Panc1 (cell line): ENCODE data around the gene CNNM2. TPM values are rescaled to one million over a fixed set of nuclear protein-coding genes. Genes with fewer than 3 reads are reported as not detected.

Experiments used
- ATAC-seq: fragments of 200-7000 bp; cut with Tn5 transposase; 2 replicates; pipeline ENCODE4 v1.9.1; 2020; ENCODE audit warnings: mild to moderate bottlenecking, moderate library complexity
- BruUV-seq: library from RNA; stranded (reverse); fragments of 400-500 nt; replicated peaks from 2 replicates; lab custom pipeline; 2021; lab: Mats Ljungman, UMichigan
- CTCF ChIA-PET: fragments of 300-600 bp; sonication (Branson Sonifier 250); formaldehyde crosslinking; loops from one replicate; lab custom pipeline; 2022; ENCODE audit warnings: antibody characterized with exemption; lab: Charles Lee
- POLR2A ChIA-PET: fragments of 300-600 bp; sonication (Branson Sonifier 250); formaldehyde crosslinking; loops from one replicate; lab custom pipeline; 2022; ENCODE audit warnings: antibody characterized with exemption; lab: Charles Lee
- DNase-seq: peaks from one replicate; pipeline ENCODE4 v3.0.0-alpha.2; 2010; ENCODE audit warnings: low read depth, low spot score
- H3K27ac ChIP-seq: 2 replicates; pipeline ENCODE4 v1.5.1; 2011; ENCODE audit warnings: mild to moderate bottlenecking, low read length, inconsistent platforms
- H3K27me3 ChIP-seq: fragments of 200-500 bp; sonication (Bioruptor generic); 2 replicates; pipeline ENCODE4 v1.6.0; 2014; ENCODE audit warnings: low read length, inconsistent platforms; ENCODE audit not compliant: control insufficient read depth, insufficient read depth
- H3K36me3 ChIP-seq: fragments of 200-500 bp; sonication (Bioruptor generic); 2 replicates; pipeline ENCODE4 v1.5.1; 2014; ENCODE audit warnings: inconsistent platforms, mild to moderate bottlenecking, low read length, moderate library complexity; ENCODE audit not compliant: control insufficient read depth, insufficient read depth
- H3K4me1 ChIP-seq: 2 replicates; pipeline ENCODE4 v1.5.1; 2011; ENCODE audit warnings: inconsistent platforms, mild to moderate bottlenecking, low read length, moderate library complexity; ENCODE audit not compliant: control insufficient read depth, insufficient read depth
- H3K4me3 ChIP-seq, 2 experiments: 2 replicates each; pipeline ENCODE4 v1.5.1; 2011 to 2012; ENCODE audit warnings: low read depth in 2 of 2, low read length in 2 of 2, mild to moderate bottlenecking in 2 of 2, inconsistent platforms in 1 of 2, moderate library complexity in 1 of 2
- H3K9me3 ChIP-seq: fragments of 200-500 bp; sonication (Bioruptor generic); 2 replicates; pipeline ENCODE4 v1.5.1; 2014; ENCODE audit warnings: low read depth, mild to moderate bottlenecking, inconsistent platforms, low read length, moderate library complexity; ENCODE audit not compliant: control insufficient read depth, insufficient read depth
- CTCF ChIP-seq: fragments of 450-650 bp; IDR thresholded peaks from 2 replicates; pipeline ENCODE4 v1.5.1; 2017; ENCODE audit warnings: mild to moderate bottlenecking
- POLR2AphosphoS5 ChIP-seq: IDR thresholded peaks from 2 replicates; pipeline ENCODE4 v1.6.1; 2012; ENCODE audit warnings: mild to moderate bottlenecking, low read depth, low read length, moderate library complexity
- SIN3A ChIP-seq: IDR thresholded peaks from 2 replicates; pipeline ENCODE4 v1.6.1; 2012; ENCODE audit warnings: low read depth, mild to moderate bottlenecking, low read length, moderate library complexity, borderline replicate concordance; ENCODE audit not compliant: insufficient read depth
- TCF7L2 ChIP-seq: IDR thresholded peaks from 2 replicates; pipeline ENCODE4 v1.6.1; 2011; ENCODE audit warnings: mild to moderate bottlenecking, low read depth, low read length, inconsistent platforms
- in situ Hi-C: cut with HindIII; loops from 2 replicates; pipeline ENCODE4 v1.10.0; 2016; ENCODE audit warnings: low sequenced_read_pairs, low pct_unique_long_range_greater_than_20kb
- intact Hi-C: fragments of 100-400 bp; cut with micrococcal nuclease; formaldehyde crosslinking; loops from one replicate; pipeline ENCODE4 v1.10.0; 2022; ENCODE audit not compliant: unreplicated experiment
- total RNA-seq: library from RNA; stranded (reverse); gene quantifications from one replicate; pipeline ENCODE4 v1.2.1, GENCODE V29; 2021; ENCODE audit not compliant: unreplicated experiment
- TF ChIP-seq, protein P1 (sequence below), 2 experiments: IDR thresholded peaks; 2 replicates each; pipeline ENCODE4 v1.6.1; 2011 to 2012; ENCODE audit warnings: low read depth in 2 of 2, control low read depth in 1 of 2, low read length in 1 of 2, mild to moderate bottlenecking in 1 of 2, moderate library complexity in 1 of 2; ENCODE audit not compliant: insufficient read depth in 1 of 2

CNNM2 gene
- total RNA-seq, 1 experiment from 2014 or later = 27.1 TPM

DNA sequence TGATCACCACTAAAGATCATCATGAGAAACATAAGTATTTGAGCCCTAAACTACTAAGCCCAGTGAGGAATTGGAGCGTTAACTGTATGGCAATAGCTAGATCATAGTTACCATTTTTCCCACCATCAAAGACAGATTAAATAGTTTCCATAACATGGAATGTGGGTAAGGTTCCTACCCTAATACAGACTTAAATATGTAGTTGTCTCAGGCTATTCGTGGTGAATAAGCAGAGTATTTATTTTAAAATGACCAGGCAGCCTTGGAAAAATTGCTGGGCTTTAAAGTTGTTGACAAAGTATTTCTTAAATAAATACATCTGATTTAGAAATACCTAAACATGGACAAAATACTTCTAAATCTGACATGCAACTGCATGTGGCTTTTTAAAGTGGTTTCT, 168.2 kb downstream of the CNNM2 start:
- ChIA-PET POLR2A (no interaction called here), CTCF (no interaction called here)
- no peak for TF ChIP-seq CTCF
- TF ChIP-seq, protein P1, sequence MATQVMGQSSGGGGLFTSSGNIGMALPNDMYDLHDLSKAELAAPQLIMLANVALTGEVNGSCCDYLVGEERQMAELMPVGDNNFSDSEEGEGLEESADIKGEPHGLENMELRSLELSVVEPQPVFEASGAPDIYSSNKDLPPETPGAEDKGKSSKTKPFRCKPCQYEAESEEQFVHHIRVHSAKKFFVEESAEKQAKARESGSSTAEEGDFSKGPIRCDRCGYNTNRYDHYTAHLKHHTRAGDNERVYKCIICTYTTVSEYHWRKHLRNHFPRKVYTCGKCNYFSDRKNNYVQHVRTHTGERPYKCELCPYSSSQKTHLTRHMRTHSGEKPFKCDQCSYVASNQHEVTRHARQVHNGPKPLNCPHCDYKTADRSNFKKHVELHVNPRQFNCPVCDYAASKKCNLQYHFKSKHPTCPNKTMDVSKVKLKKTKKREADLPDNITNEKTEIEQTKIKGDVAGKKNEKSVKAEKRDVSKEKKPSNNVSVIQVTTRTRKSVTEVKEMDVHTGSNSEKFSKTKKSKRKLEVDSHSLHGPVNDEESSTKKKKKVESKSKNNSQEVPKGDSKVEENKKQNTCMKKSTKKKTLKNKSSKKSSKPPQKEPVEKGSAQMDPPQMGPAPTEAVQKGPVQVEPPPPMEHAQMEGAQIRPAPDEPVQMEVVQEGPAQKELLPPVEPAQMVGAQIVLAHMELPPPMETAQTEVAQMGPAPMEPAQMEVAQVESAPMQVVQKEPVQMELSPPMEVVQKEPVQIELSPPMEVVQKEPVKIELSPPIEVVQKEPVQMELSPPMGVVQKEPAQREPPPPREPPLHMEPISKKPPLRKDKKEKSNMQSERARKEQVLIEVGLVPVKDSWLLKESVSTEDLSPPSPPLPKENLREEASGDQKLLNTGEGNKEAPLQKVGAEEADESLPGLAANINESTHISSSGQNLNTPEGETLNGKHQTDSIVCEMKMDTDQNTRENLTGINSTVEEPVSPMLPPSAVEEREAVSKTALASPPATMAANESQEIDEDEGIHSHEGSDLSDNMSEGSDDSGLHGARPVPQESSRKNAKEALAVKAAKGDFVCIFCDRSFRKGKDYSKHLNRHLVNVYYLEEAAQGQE (IDR thresholded peaks at IDR 0.05; ENCODE audit: insufficient read depth in 1 of 2, low read depth in 2 of 2, low read length in 1 of 2) = no peak
- no peak for TF ChIP-seq SIN3A
- TF ChIP-seq POLR2AphosphoS5 = no peak
- no peak for TF ChIP-seq TCF7L2
- peaks cover 61% of the 10 kb centered on the region for H3K36me3 ChIP-seq
- no peaks in the 10 kb centered on the region for H3K4me1 ChIP-seq
- H3K4me3 ChIP-seq = no peak overlapping the region
- ATAC-seq (no peak), DNase-seq (no peak)
- in situ Hi-C loops = no loop called here
- H3K27ac ChIP-seq = no peak overlapping the region
- intact Hi-C loops = no loop called here
- H3K9me3 ChIP-seq = no peaks in the 10 kb centered on the region
- no TSS peak for BruUV-seq
- H3K27me3 ChIP-seq = no peaks in the 10 kb centered on the region

DNA sequence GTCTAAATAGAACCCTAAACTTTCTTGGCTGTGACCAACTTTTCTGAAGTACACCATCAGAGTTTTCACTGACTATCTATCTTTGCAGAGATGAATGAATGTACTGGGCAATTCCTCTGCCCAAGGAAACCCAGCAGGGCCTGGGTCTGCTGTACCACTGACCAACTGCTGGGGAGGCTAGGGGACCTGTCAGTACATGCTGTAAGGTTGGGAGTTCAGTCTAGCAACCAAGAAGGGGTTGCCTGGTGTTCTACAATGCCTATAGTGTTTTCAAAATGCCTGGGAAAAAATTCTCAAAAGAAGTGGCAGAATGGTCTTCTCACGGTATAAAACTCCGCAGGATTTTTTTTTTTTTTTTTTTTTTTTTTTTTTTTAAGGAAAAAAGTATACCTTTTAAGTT, 168.7 kb downstream of the CNNM2 start:
- no peak for ATAC-seq
- H3K9me3 ChIP-seq = no peaks in the 10 kb centered on the region
- intact Hi-C loops = no loop called here
- peaks cover 64% of the 10 kb centered on the region for H3K36me3 ChIP-seq
- no peak overlapping the region for H3K27ac ChIP-seq
- no peak for DNase-seq
- no peaks in the 10 kb centered on the region for H3K27me3 ChIP-seq
- ChIA-PET CTCF (no interaction called here), POLR2A (no interaction called here)
- in situ Hi-C loops = no loop called here
- BruUV-seq = no TSS peak
- no peaks in the 10 kb centered on the region for H3K4me1 ChIP-seq
- H3K4me3 ChIP-seq = no peak overlapping the region
- TF ChIP-seq POLR2AphosphoS5 (no peak; the same call in 1 of the 2 replicates), TCF7L2 (no peak), SIN3A (no peak), CTCF (no peak)
- TF ChIP-seq, protein P1 (IDR thresholded peaks at IDR 0.05; ENCODE audit: insufficient read depth in 1 of 2, low read depth in 2 of 2, low read length in 1 of 2) = no peak
